CD4-positive, CD25-positive, alpha-beta regulatory T cell (primary cell): ENCODE results near the gene PTPN2. TPM values are rescaled to one million over a fixed set of nuclear protein-coding genes. Genes with fewer than 3 reads are reported as not detected.
A peak's percentile ranks its signal among the peaks of the same experiment; 100 is the strongest.

Experiments used
- ATAC-seq, 2 donors: fragments of 150-1000 bp; cut with Tn5 transposase; one replicate each; pipeline ENCODE4 v1.10.0; 2021; ENCODE audit warnings: low read depth in 2 of 2, moderate number of reproducible peaks in 2 of 2, moderate library complexity in 1 of 2
- DNase-seq, 3 donors: peaks; one replicate each; pipeline versions ENCODE4 v3.0.0 to v3.0.0-alpha.2; 2012 to 2022; ENCODE audit warnings: mixed read lengths in 1 of 3
- H3K27ac ChIP-seq: one replicate; pipeline ENCODE4 v1.7.0; 2013; ENCODE audit warnings: mild to moderate bottlenecking, low read length; ENCODE audit not compliant: insufficient read depth, poor library complexity, severe bottlenecking
- H3K27me3 ChIP-seq: one replicate; pipeline ENCODE4 v1.7.0; 2013; ENCODE audit warnings: low read length; ENCODE audit not compliant: control insufficient read depth, insufficient read depth
- H3K36me3 ChIP-seq: one replicate; pipeline ENCODE4 v1.7.0; 2013; ENCODE audit warnings: mild to moderate bottlenecking, low read length, moderate library complexity; ENCODE audit not compliant: control insufficient read depth, insufficient read depth
- H3K4me1 ChIP-seq: 2 replicates; pipeline ENCODE4 v1.7.0; 2013; ENCODE audit warnings: mild to moderate bottlenecking, low read length; ENCODE audit not compliant: insufficient read depth, control insufficient read depth, poor library complexity, severe bottlenecking
- H3K4me3 ChIP-seq: one replicate; pipeline ENCODE4 v1.7.0; 2013; ENCODE audit warnings: low read depth, mild to moderate bottlenecking, low read length, moderate library complexity
- H3K9me3 ChIP-seq, 2 experiments: 1 replicate in 1 of 2; 2 replicates in 1 of 2; pipeline ENCODE4 v1.7.0; 2013; ENCODE audit warnings: low read length in 2 of 2, mild to moderate bottlenecking in 1 of 2, moderate library complexity in 1 of 2; ENCODE audit not compliant: control insufficient read depth in 2 of 2
- H3K27ac Mint-ChIP-seq, 3 donors: one replicate each; pipeline ENCODE4 v1.8.0; 2020 to 2022; ENCODE audit warnings: mild to moderate bottlenecking in 3 of 3, mixed read lengths in 3 of 3, moderate library complexity in 2 of 3
- H3K27me3 Mint-ChIP-seq: one replicate; pipeline ENCODE4 v1.8.0; 2022; ENCODE audit warnings: mild to moderate bottlenecking, mixed read lengths
- H3K36me3 Mint-ChIP-seq: one replicate; pipeline ENCODE4 v1.8.0; 2020; ENCODE audit warnings: mixed read lengths
- H3K4me1 Mint-ChIP-seq, 4 donors: one replicate each; pipeline ENCODE4 v1.8.0; 2020 to 2022; ENCODE audit warnings: mixed read lengths in 4 of 4, mild to moderate bottlenecking in 1 of 4
- H3K4me3 Mint-ChIP-seq, 4 donors: one replicate each; pipeline ENCODE4 v1.8.0; 2020 to 2022; ENCODE audit warnings: mild to moderate bottlenecking in 4 of 4, mixed read lengths in 4 of 4, moderate library complexity in 3 of 4
- H3K9me3 Mint-ChIP-seq, 7 donors: one replicate each; pipeline ENCODE4 v1.8.0; 2020 to 2022; ENCODE audit warnings: mixed read lengths in 7 of 7, mild to moderate bottlenecking in 3 of 7, moderate library complexity in 2 of 7
- polyA plus RNA-seq, 4 donors: library from polyadenylated mRNA; unstranded; fragments of 300-500 nt; fragmentation: Illumina TruSeq; gene quantifications; one replicate each; pipeline ENCODE4 v1.2.3, GENCODE V29; 2021
- total RNA-seq: library from RNA; stranded (reverse); gene quantifications from one replicate; pipeline ENCODE4 v1.2.3, GENCODE V29; 2022

PTPN2 gene
- total and polyA plus RNA-seq, 5 donors from 2014 or later: 62.3 to 110 (median 94.1) TPM

GRCh38 chr18:12890964-12891363 is 6.9 kb upstream of the PTPN2 start:
- Mint-ChIP-seq H3K4me1 (peaks cover 9 to 14% (median 11%) of the 10 kb centered on the region in 4 donors), H3K36me3 (peaks cover 5% of the 10 kb centered on the region), H3K27ac (no peak overlapping the region), H3K9me3 (peaks cover 0 to 2% (median 0%) of the 10 kb centered on the region in 7 donors), H3K27me3 (peaks cover 14% of the 10 kb centered on the region), H3K4me3 (no peak overlapping the region)
- no peaks in the 10 kb centered on the region for H3K9me3 ChIP-seq
- H3K36me3 ChIP-seq: no peaks in the 10 kb centered on the region
- H3K27ac ChIP-seq: no peak overlapping the region
- H3K4me3 ChIP-seq: no peak overlapping the region
- peaks cover 7% of the 10 kb centered on the region for H3K27me3 ChIP-seq
- ATAC-seq (no peak), DNase-seq (no peak)
- H3K4me1 ChIP-seq: no peaks in the 10 kb centered on the region

- Mint-ChIP-seq H3K9me3 (peaks cover 0 to 2% (median 0%) of the 10 kb centered on the region in 7 donors), H3K36me3 (peaks cover 5% of the 10 kb centered on the region), H3K27me3 (peaks cover 8% of the 10 kb centered on the region), H3K4me3 (peak overlapping the region in 3 of 4 donors; percentile 23 to 97 (median 36)), H3K4me1 (peaks cover 24 to 42% (median 30%) of the 10 kb centered on the region in 4 donors), H3K27ac (peak overlapping the region in 1 of 3 donors; percentile 71)
- DNase-seq: peak in 1 of 3 donors; percentile 39
- peak overlapping the region; percentile 100 for H3K27ac ChIP-seq
- H3K9me3 ChIP-seq: no peaks in the 10 kb centered on the region
- no peak for ATAC-seq
- H3K27me3 ChIP-seq: no peaks in the 10 kb centered on the region
- H3K4me1 ChIP-seq: peaks cover 24% of the 10 kb centered on the region
- no peaks in the 10 kb centered on the region for H3K36me3 ChIP-seq
- no peak overlapping the region for H3K4me3 ChIP-seq
Measured at GRCh38 chr18:12886498-12887126, 2.6 kb upstream of the PTPN2 start.

- Histone ChIP-seq H3K4me3 (peak overlapping the region; percentile 4), H3K27ac (peak overlapping the region; percentile 100), H3K36me3 (no peaks in the 10 kb centered on the region), H3K4me1 (peaks cover 34% of the 10 kb centered on the region), H3K27me3 (no peaks in the 10 kb centered on the region), H3K9me3 (no peaks in the 10 kb centered on the region)
- Mint-ChIP-seq H3K4me1 (peaks cover 28 to 53% (median 40%) of the 10 kb centered on the region in 4 donors), H3K9me3 (peaks cover 0 to 2% (median 0%) of the 10 kb centered on the region in 7 donors), H3K36me3 (peaks cover 5% of the 10 kb centered on the region), H3K27me3 (peaks cover 8% of the 10 kb centered on the region), H3K4me3 (peak overlapping the region; percentile 30 to 97 (median 86)), H3K27ac (peak overlapping the region in 2 of 3 donors; percentile 94 to 96)
- ATAC-seq (no peak), DNase-seq (no peak)
Measured at GRCh38 chr18:12885500-12885899, 1.5 kb upstream of the PTPN2 start.

GRCh38 chr18:12884406-12885323 is 628 bp upstream of the PTPN2 start:
- Histone ChIP-seq H3K4me1 (peaks cover 42% of the 10 kb centered on the region), H3K4me3 (peak overlapping the region; percentile 83), H3K36me3 (no peaks in the 10 kb centered on the region), H3K27me3 (no peaks in the 10 kb centered on the region), H3K9me3 (no peaks in the 10 kb centered on the region), H3K27ac (peak overlapping the region; percentile 100)
- H3K4me3 Mint-ChIP-seq: peak overlapping the region; percentile 92 to 97 (median 96)
- peak overlapping the region; percentile 94 to 96 (median 95) for H3K27ac Mint-ChIP-seq
- H3K36me3 Mint-ChIP-seq: peaks cover 5% of the 10 kb centered on the region
- peaks cover 0 to 2% (median 0%) of the 10 kb centered on the region in 7 donors for H3K9me3 Mint-ChIP-seq
- DNase-seq (no peak), ATAC-seq (no peak)
- H3K27me3 Mint-ChIP-seq: peaks cover 8% of the 10 kb centered on the region
- H3K4me1 Mint-ChIP-seq: peaks cover 33 to 62% (median 46%) of the 10 kb centered on the region in 4 donors

- Histone ChIP-seq H3K27me3 (no peaks in the 10 kb centered on the region), H3K4me3 (peak overlapping the region; percentile 88), H3K36me3 (no peaks in the 10 kb centered on the region), H3K9me3 (no peaks in the 10 kb centered on the region), H3K27ac (peak overlapping the region; percentile 100), H3K4me1 (peaks cover 49% of the 10 kb centered on the region)
- Mint-ChIP-seq H3K27ac (peak overlapping the region; percentile 5 to 96 (median 95)), H3K4me3 (peak overlapping the region; percentile 92 to 97 (median 94)), H3K36me3 (no peaks in the 10 kb centered on the region), H3K9me3 (peaks cover 0 to 2% (median 0%) of the 10 kb centered on the region in 7 donors), H3K4me1 (peaks cover 33 to 72% (median 54%) of the 10 kb centered on the region in 4 donors), H3K27me3 (peaks cover 8% of the 10 kb centered on the region)
- DNase-seq (peak in 1 of 3 donors; percentile 27), ATAC-seq (no peak)
Measured at GRCh38 chr18:12883372-12883683, 709 bp downstream of the PTPN2 start.

- peaks cover 0 to 2% (median 0%) of the 10 kb centered on the region in 7 donors for H3K9me3 Mint-ChIP-seq
- H3K27ac ChIP-seq: peak overlapping the region; percentile 100
- peaks cover 49% of the 10 kb centered on the region for H3K4me1 ChIP-seq
- peak overlapping the region; percentile 92 to 97 (median 92) for H3K4me3 Mint-ChIP-seq
- no peak for DNase-seq
- peaks cover 8% of the 10 kb centered on the region for H3K27me3 Mint-ChIP-seq
- ATAC-seq: no peak
- H3K27ac Mint-ChIP-seq: peak overlapping the region; percentile 5 to 96 (median 95)
- no peaks in the 10 kb centered on the region for H3K36me3 Mint-ChIP-seq
- no peaks in the 10 kb centered on the region for H3K27me3 ChIP-seq
- H3K9me3 ChIP-seq: no peaks in the 10 kb centered on the region
- peak overlapping the region; percentile 88 for H3K4me3 ChIP-seq
- H3K36me3 ChIP-seq: no peaks in the 10 kb centered on the region
- H3K4me1 Mint-ChIP-seq: peaks cover 33 to 75% (median 54%) of the 10 kb centered on the region in 4 donors
Measured at GRCh38 chr18:12882453-12883371, 1.3 kb downstream of the PTPN2 start.

- no peak overlapping the region for H3K27ac ChIP-seq
- DNase-seq: no peak
- H3K4me3 ChIP-seq: peak overlapping the region; percentile 7
Measured at GRCh38 chr18:12880541-12880910, 3.5 kb downstream of the PTPN2 start.

More at GRCh38 chr18:12880541-12880910, 3.5 kb downstream of the PTPN2 start:
- Histone ChIP-seq H3K27me3 (no peaks in the 10 kb centered on the region), H3K9me3 (no peaks in the 10 kb centered on the region), H3K4me1 (peaks cover 49% of the 10 kb centered on the region), H3K36me3 (peaks cover 3% of the 10 kb centered on the region)
- peaks cover 0 to 2% (median 0%) of the 10 kb centered on the region in 7 donors for H3K9me3 Mint-ChIP-seq
- H3K27ac Mint-ChIP-seq: peak overlapping the region in 1 of 3 donors; percentile 6
- H3K36me3 Mint-ChIP-seq: peaks cover 12% of the 10 kb centered on the region
- peaks cover 8% of the 10 kb centered on the region for H3K27me3 Mint-ChIP-seq
- H3K4me3 Mint-ChIP-seq: peak overlapping the region; percentile 15 to 97 (median 36)
- ATAC-seq: no peak
- peaks cover 32 to 78% (median 57%) of the 10 kb centered on the region in 4 donors for H3K4me1 Mint-ChIP-seq
